HCT116 (cell line): Measurements from ENCODE around the gene OBSCN. TPM values are rescaled to one million over a fixed set of nuclear protein-coding genes. Genes with fewer than 3 reads are reported as not detected.

Experiments
- ATAC-seq: fragments of 200-7000 bp; cut with Tn5 transposase; 2 replicates; pipeline ENCODE4 v1.9.1; 2020; ENCODE audit warnings: mild to moderate bottlenecking, moderate library complexity
- BruUV-seq: library from RNA; stranded (reverse); fragments of 400-500 nt; replicated peaks from 2 replicates; lab custom pipeline; 2021; lab: Mats Ljungman, UMichigan
- CTCF ChIA-PET: fragments of 300-600 bp; sonication (Branson Sonifier 250); formaldehyde crosslinking; loops from one replicate; lab custom pipeline; 2021; ENCODE audit warnings: antibody characterized with exemption; lab: Charles Lee
- POLR2A ChIA-PET: fragments of 300-600, 350-600 bp; sonication (Branson Sonifier 250); formaldehyde crosslinking; loops from one replicate; lab custom pipeline; 2021; ENCODE audit warnings: antibody characterized with exemption; lab: Charles Lee
- RAD21 ChIA-PET, 2 experiments: fragments of 300-600 bp; sonication (Branson Sonifier 250); formaldehyde crosslinking; loops; one replicate each; lab custom pipeline; 2023; ENCODE audit warnings: low total read pairs in 2 of 2; ENCODE audit not compliant: uncharacterized antibody in 2 of 2, unreplicated experiment in 2 of 2, low non-redundant PET in 1 of 2; lab: Charles Lee
- DNase-seq: peaks from one replicate; pipeline ENCODE4 v3.0.0-alpha.2; 2010; ENCODE audit warnings: low read depth, low spot score
- H2AFZ ChIP-seq: fragments of 200-600 bp; shearing (Covaris generic), sonication (generic); 2 replicates; pipeline ENCODE4 v1.6.1; 2017; ENCODE audit warnings: low read depth, mixed run types, mixed read lengths, antibody characterized with exemption, low read length; ENCODE audit not compliant: poor library complexity, severe bottlenecking
- H3K27ac ChIP-seq: 2 replicates; pipeline ENCODE4 v1.5.1; 2012; ENCODE audit warnings: low read depth, low read length
- H3K27me3 ChIP-seq: fragments of 200-600 bp; sonication (generic); 2 replicates; pipeline ENCODE4 v1.6.1; 2016; ENCODE audit warnings: mixed run types, low read length, mixed read lengths; ENCODE audit not compliant: insufficient read depth
- H3K36me3 ChIP-seq, 2 experiments: fragments of 200-500 bp in 1 of 2; fragments of 200-600 bp in 1 of 2; sonication (Bioruptor generic) in 1 of 2; sonication (generic) in 1 of 2; 2 replicates each; pipeline versions ENCODE4 v1.5.1 to v1.6.1; 2014 to 2016; ENCODE audit warnings: low read length in 2 of 2, inconsistent platforms in 1 of 2, mixed read lengths in 1 of 2, mixed run types in 1 of 2; ENCODE audit not compliant: insufficient read depth in 2 of 2, control insufficient read depth in 1 of 2
- H3K4me1 ChIP-seq, 2 experiments: fragments of 200-600 bp in 1 of 2; sonication (generic) in 1 of 2; 2 replicates each; pipeline versions ENCODE4 v1.5.1 to v1.6.1; 2012 to 2017; ENCODE audit warnings: low read length in 2 of 2, inconsistent platforms in 1 of 2, mild to moderate bottlenecking in 1 of 2, mixed read lengths in 1 of 2, mixed run types in 1 of 2, moderate library complexity in 1 of 2; ENCODE audit not compliant: insufficient read depth in 2 of 2, control insufficient read depth in 1 of 2
- H3K4me2 ChIP-seq: fragments of 200-600 bp; sonication (generic); 2 replicates; pipeline ENCODE4 v1.6.1; 2017; ENCODE audit warnings: mixed run types, low read length, mixed read lengths
- H3K4me3 ChIP-seq, 2 experiments: fragments of 200-600 bp in 1 of 2; sonication (generic) in 1 of 2; replicated peaks in 1 of 2; 2 replicates each; pipeline ENCODE4 v1.5.1; 2011 to 2016; ENCODE audit warnings: low read length in 2 of 2, control low read depth in 1 of 2, low read depth in 1 of 2, mild to moderate bottlenecking in 1 of 2, mixed read lengths in 1 of 2, mixed run types in 1 of 2
- H3K79me2 ChIP-seq: fragments of 200-600 bp; sonication (generic); 2 replicates; pipeline ENCODE4 v1.6.1; 2017; ENCODE audit warnings: mild to moderate bottlenecking, mixed run types, low read length, moderate library complexity, mixed read lengths; ENCODE audit not compliant: insufficient read depth
- H3K9ac ChIP-seq: fragments of 200-600 bp; sonication (generic); 2 replicates; pipeline ENCODE4 v1.6.1; 2016; ENCODE audit warnings: low read length, mixed read lengths
- H3K9me2 ChIP-seq: fragments of 200-600 bp; sonication (generic), shearing (Covaris generic); 2 replicates; pipeline ENCODE4 v1.6.1; 2017; ENCODE audit warnings: mixed run types, mild to moderate bottlenecking, moderate library complexity; ENCODE audit not compliant: insufficient read depth
- H3K9me3 ChIP-seq, 2 experiments: fragments of 200-500 bp in 1 of 2; fragments of 200-600 bp in 1 of 2; sonication (Bioruptor generic) in 1 of 2; sonication (generic) in 1 of 2; 2 replicates each; pipeline ENCODE4 v1.6.1; 2014 to 2017; ENCODE audit warnings: low read length in 2 of 2, mixed read lengths in 2 of 2, inconsistent platforms in 1 of 2, low read depth in 1 of 2, mild to moderate bottlenecking in 1 of 2, mixed run types in 1 of 2, moderate library complexity in 1 of 2; ENCODE audit not compliant: control insufficient read depth in 1 of 2, insufficient read depth in 1 of 2
- H4K20me1 ChIP-seq: fragments of 200-600 bp; sonication (generic), shearing (Covaris generic); 2 replicates; pipeline ENCODE4 v1.6.1; 2017; ENCODE audit warnings: mixed run types, mild to moderate bottlenecking, moderate library complexity; ENCODE audit not compliant: insufficient read depth
- CBX3 ChIP-seq: IDR thresholded peaks from 2 replicates; pipeline ENCODE4 v1.6.1; 2012; ENCODE audit warnings: low read depth
- CEBPB ChIP-seq: IDR thresholded peaks from 2 replicates; pipeline ENCODE4 v1.6.1; 2012; ENCODE audit warnings: low read depth
- EGR1 ChIP-seq: IDR thresholded peaks from 2 replicates; pipeline ENCODE4 v1.6.1; 2012; ENCODE audit warnings: low read depth
- ELF1 ChIP-seq: IDR thresholded peaks from 2 replicates; pipeline ENCODE4 v1.6.1; 2012; ENCODE audit warnings: low read depth, borderline replicate concordance
- JUND ChIP-seq: IDR thresholded peaks from 2 replicates; pipeline ENCODE4 v1.6.1; 2012
- POLR2A ChIP-seq: IDR thresholded peaks from 2 replicates; pipeline ENCODE4 v1.7.0; 2011; ENCODE audit warnings: borderline replicate concordance; ENCODE audit not compliant: insufficient read depth, insufficient read length; ENCODE audit errors: extremely low read depth
- RAD21 ChIP-seq: IDR thresholded peaks from 2 replicates; pipeline ENCODE4 v1.6.1; 2012; ENCODE audit warnings: low read depth, mild to moderate bottlenecking
- SIN3A ChIP-seq: IDR thresholded peaks from 2 replicates; pipeline ENCODE4 v1.6.1; 2012; ENCODE audit warnings: low read depth
- SP1 ChIP-seq: IDR thresholded peaks from 2 replicates; pipeline ENCODE4 v1.6.1; 2012; ENCODE audit warnings: low read depth
- SRF ChIP-seq: IDR thresholded peaks from 2 replicates; pipeline ENCODE4 v1.6.1; 2012; ENCODE audit warnings: low read depth
- TCF7L2 ChIP-seq: IDR thresholded peaks from 2 replicates; pipeline ENCODE4 v1.7.0; 2011; ENCODE audit warnings: borderline replicate concordance, inconsistent platforms; ENCODE audit not compliant: insufficient read depth, insufficient read length; ENCODE audit errors: extremely low read depth
- YY1 ChIP-seq: IDR thresholded peaks from 2 replicates; pipeline ENCODE4 v1.6.1; 2011; ENCODE audit warnings: low read length, low read depth, moderate library complexity, mild to moderate bottlenecking; ENCODE audit not compliant: insufficient replicate concordance; ENCODE audit errors: extremely low read depth
- ZFX ChIP-seq: fragments of 450-650 bp; IDR thresholded peaks from 2 replicates; pipeline ENCODE4 v1.6.1; 2017
- intact Hi-C: fragments of 100-400 bp; cut with micrococcal nuclease; formaldehyde crosslinking; loops from 2 replicates; pipeline ENCODE4 v1.10.0; 2022
- total RNA-seq: library from RNA; stranded (reverse); gene quantifications from one replicate; pipeline ENCODE4 v1.2.1, GENCODE V29; 2021; ENCODE audit not compliant: unreplicated experiment
- TF ChIP-seq, protein P1 (sequence below): IDR thresholded peaks from 2 replicates; pipeline ENCODE4 v1.6.1; 2012
- TF ChIP-seq, protein P2 (sequence below), 3 experiments: fragments of 200-600 bp in 1 of 3; sonication (generic) in 1 of 3; IDR thresholded peaks in 2 of 3; conservative IDR thresholded peaks in 1 of 3; 2 replicates each; pipeline ENCODE4 v1.5.1; 2012 to 2017; ENCODE audit warnings: low read depth in 2 of 3, low read length in 2 of 3, antibody characterized with exemption in 1 of 3, borderline replicate concordance in 1 of 3, control low read depth in 1 of 3, mild to moderate bottlenecking in 1 of 3, mixed read lengths in 1 of 3, mixed run types in 1 of 3, moderate library complexity in 1 of 3; ENCODE audit not compliant: insufficient read depth in 1 of 3
- TF ChIP-seq, protein P3 (sequence below): IDR thresholded peaks from 2 replicates; pipeline ENCODE4 v1.6.1; 2011; ENCODE audit warnings: mild to moderate bottlenecking, low read length, moderate library complexity; ENCODE audit not compliant: insufficient replicate concordance; ENCODE audit errors: extremely low read depth

Gene OBSCN
- total RNA-seq, 1 experiment from 2014 or later: 16.6 TPM

DNA sequence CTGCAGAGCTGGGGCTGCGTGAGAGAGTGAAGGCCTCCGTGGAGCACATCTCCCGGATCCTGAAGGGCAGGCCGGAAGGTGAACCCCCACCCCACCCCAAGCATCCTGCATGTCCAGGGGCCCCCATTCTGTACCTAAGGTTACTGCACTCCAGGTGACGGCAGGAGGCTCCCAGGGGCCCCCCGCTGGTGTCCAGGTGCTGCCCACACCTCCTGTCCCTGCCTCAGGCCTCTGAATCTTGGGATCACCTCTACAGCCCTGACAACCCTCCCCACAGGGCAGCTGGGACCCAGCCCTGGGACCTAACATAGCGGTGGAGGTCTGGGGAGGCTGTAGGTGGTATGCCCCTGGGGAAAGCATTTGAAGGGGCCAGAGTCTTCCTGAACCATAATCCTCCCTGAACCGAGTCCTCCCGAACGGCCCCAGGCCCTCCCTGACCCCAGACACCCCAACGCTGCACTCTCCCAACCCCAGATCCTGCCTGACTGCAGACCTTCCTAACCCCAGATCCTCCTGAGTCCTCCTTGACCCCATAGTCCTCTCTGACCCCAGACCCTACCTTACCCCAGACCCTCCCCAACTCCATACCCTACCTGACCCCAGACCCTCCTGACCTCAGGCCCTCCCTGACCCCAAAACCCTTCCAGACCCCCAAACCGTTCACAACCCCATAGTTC is 165.3 kb downstream of the OBSCN start:
- Histone ChIP-seq H3K9ac (no peak overlapping the region), H3K4me1 (peaks cover 0 to 31% of the 10 kb centered on the region in 2 experiments; a peak in 3 of 4 replicates), H3K4me2 (no peak overlapping the region), H3K4me3 (no peak overlapping the region), H3K27me3 (no peaks in the 10 kb centered on the region), H3K79me2 (no peaks in the 10 kb centered on the region), H3K9me2 (no peaks in the 10 kb centered on the region), H4K20me1 (no peaks in the 10 kb centered on the region), H2AFZ (no peak overlapping the region), H3K36me3 (no peaks in the 10 kb centered on the region), H3K27ac (no peak overlapping the region), H3K9me3 (no peaks in the 10 kb centered on the region)
- no TSS peak for BruUV-seq
- ATAC-seq (no peak), DNase-seq (no peak)
- POLR2A ChIA-PET: interaction anchor here (0.6 kb wide), 1 partner anchor 208 kb away, joined by 4 read pairs; the partner anchor contains the start of gene IBA57
- intact Hi-C loops: no loop called here
- CTCF ChIA-PET: no interaction called here
- TF ChIP-seq SP1 (no peak), YY1 (no peak), EGR1 (no peak), CBX3 (no peak), ZFX (no peak), JUND (no peak), SIN3A (no peak), CEBPB (no peak), TCF7L2 (no peak), RAD21 (no peak), ELF1 (no peak), SRF (no peak), POLR2A (no peak)
- TF ChIP-seq, protein P1, sequence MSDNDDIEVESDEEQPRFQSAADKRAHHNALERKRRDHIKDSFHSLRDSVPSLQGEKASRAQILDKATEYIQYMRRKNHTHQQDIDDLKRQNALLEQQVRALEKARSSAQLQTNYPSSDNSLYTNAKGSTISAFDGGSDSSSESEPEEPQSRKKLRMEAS: no peak
- TF ChIP-seq, protein P2, sequence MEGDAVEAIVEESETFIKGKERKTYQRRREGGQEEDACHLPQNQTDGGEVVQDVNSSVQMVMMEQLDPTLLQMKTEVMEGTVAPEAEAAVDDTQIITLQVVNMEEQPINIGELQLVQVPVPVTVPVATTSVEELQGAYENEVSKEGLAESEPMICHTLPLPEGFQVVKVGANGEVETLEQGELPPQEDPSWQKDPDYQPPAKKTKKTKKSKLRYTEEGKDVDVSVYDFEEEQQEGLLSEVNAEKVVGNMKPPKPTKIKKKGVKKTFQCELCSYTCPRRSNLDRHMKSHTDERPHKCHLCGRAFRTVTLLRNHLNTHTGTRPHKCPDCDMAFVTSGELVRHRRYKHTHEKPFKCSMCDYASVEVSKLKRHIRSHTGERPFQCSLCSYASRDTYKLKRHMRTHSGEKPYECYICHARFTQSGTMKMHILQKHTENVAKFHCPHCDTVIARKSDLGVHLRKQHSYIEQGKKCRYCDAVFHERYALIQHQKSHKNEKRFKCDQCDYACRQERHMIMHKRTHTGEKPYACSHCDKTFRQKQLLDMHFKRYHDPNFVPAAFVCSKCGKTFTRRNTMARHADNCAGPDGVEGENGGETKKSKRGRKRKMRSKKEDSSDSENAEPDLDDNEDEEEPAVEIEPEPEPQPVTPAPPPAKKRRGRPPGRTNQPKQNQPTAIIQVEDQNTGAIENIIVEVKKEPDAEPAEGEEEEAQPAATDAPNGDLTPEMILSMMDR (IDR thresholded peaks at IDR 0.05 in 2 of 3, conservative IDR thresholded peaks at IDR 0.05 in 1 of 3; ENCODE audit: borderline replicate concordance in 1 of 3, insufficient read depth in 1 of 3, low read depth in 2 of 3, low read length in 2 of 3): no peak
- TF ChIP-seq, protein P3, sequence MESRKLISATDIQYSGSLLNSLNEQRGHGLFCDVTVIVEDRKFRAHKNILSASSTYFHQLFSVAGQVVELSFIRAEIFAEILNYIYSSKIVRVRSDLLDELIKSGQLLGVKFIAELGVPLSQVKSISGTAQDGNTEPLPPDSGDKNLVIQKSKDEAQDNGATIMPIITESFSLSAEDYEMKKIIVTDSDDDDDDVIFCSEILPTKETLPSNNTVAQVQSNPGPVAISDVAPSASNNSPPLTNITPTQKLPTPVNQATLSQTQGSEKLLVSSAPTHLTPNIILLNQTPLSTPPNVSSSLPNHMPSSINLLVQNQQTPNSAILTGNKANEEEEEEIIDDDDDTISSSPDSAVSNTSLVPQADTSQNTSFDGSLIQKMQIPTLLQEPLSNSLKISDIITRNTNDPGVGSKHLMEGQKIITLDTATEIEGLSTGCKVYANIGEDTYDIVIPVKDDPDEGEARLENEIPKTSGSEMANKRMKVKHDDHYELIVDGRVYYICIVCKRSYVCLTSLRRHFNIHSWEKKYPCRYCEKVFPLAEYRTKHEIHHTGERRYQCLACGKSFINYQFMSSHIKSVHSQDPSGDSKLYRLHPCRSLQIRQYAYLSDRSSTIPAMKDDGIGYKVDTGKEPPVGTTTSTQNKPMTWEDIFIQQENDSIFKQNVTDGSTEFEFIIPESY: no peak
- RAD21 ChIA-PET: no interaction called here
